ENCODE results near the gene VHLL. TPM values are rescaled to one million over a fixed set of nuclear protein-coding genes. Genes with fewer than 3 reads are reported as not detected.
"Not testable (repeated sequence)": the region's sequence is repeated elsewhere in the genome, so short reads cannot be mapped to it uniquely, and the experiment has no call there.

VHLL gene
- total RNA-seq, result under 1 TPM in 1 of 3 donors, not detected in 2; 0.42 TPM
- not detected for total RNA-seq (2013)

GRCh38 chr1:156298852-156299357 lies at the start of gene VHLL:
TSS of gene VHLL (minus strand) at chr1:156299307. CDS start at chr1:156299189, 118 bp downstream.
- TF ChIP-seq, protein P1, sequence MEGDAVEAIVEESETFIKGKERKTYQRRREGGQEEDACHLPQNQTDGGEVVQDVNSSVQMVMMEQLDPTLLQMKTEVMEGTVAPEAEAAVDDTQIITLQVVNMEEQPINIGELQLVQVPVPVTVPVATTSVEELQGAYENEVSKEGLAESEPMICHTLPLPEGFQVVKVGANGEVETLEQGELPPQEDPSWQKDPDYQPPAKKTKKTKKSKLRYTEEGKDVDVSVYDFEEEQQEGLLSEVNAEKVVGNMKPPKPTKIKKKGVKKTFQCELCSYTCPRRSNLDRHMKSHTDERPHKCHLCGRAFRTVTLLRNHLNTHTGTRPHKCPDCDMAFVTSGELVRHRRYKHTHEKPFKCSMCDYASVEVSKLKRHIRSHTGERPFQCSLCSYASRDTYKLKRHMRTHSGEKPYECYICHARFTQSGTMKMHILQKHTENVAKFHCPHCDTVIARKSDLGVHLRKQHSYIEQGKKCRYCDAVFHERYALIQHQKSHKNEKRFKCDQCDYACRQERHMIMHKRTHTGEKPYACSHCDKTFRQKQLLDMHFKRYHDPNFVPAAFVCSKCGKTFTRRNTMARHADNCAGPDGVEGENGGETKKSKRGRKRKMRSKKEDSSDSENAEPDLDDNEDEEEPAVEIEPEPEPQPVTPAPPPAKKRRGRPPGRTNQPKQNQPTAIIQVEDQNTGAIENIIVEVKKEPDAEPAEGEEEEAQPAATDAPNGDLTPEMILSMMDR (IDR thresholded peaks at IDR 0.05), result no peak
- Mint-ChIP-seq H3K9me3 (no peaks in the 10 kb centered on the region), H3K36me3 (no peaks in the 10 kb centered on the region), H3K27me3 (ENCODE audit: low read depth in 2 of 2) (no peaks in the 10 kb centered on the region), H3K4me1 (peaks cover 6 to 20% of the 10 kb centered on the region in 2 donors), H3K27ac (no peak within 1 kb of the TSS), H3K4me3 (no peak within 1 kb of the TSS)
- intact Hi-C loops (cut with micrococcal nuclease), result no loop called here
- ATAC-seq (no peak), DNase-seq (no peak)
- H3K36me3 ChIP-seq (ENCODE audit: control insufficient read depth, insufficient read depth, low read length), result no peaks in the 10 kb centered on the region
- peaks cover 12% of the 10 kb centered on the region for H3K4me1 ChIP-seq (ENCODE audit: control insufficient read depth, insufficient read depth, low read length)
- H3K4me3 ChIP-seq (ENCODE audit: low read length), result no peak within 1 kb of the TSS
- H3K27ac ChIP-seq (ENCODE audit: low read length), result no peak within 1 kb of the TSS
- no peaks in the 10 kb centered on the region for H3K27me3 ChIP-seq (ENCODE audit: control insufficient read depth, insufficient read depth, low read length)
- 96% methylated on average over 19 of the region's 19 CpGs for WGBS (ENCODE audit: insufficient coverage)
- H3K9me3 ChIP-seq (ENCODE audit: control insufficient read depth, insufficient read depth, low read length), result no peaks in the 10 kb centered on the region

DNA sequence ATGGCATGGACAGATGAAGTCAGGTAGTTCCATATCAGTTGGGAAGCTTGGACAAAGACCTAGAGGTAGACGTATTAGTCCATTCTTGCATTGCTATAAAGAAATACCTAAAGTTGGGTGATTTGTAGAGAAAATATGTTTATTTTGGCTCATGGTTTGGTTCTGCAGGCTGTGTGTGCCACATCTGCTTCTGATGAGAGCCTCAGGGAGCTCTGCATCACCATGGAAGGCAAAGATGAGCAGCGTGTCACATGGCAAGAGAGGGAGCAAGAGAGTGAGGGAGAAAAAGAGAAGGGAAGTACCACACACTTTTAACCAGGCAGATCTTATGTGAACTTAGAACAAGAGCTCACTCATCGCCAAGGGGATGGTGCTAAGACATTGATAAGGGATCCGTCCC lies 48.2 kb upstream of the VHLL start:
- TF ChIP-seq, protein P1 (IDR thresholded peaks at IDR 0.05), result no peak
- H3K9me3 ChIP-seq (ENCODE audit: control insufficient read depth, insufficient read depth, low read length), result no peaks in the 10 kb centered on the region
- H3K36me3 ChIP-seq (ENCODE audit: control insufficient read depth, insufficient read depth, low read length), result no peaks in the 10 kb centered on the region
- Mint-ChIP-seq H3K4me3 (no peak overlapping the region), H3K9me3 (no peaks in the 10 kb centered on the region), H3K27me3 (ENCODE audit: low read depth in 2 of 2) (peaks cover 22 to 26% of the 10 kb centered on the region in 2 donors), H3K4me1 (no peaks in the 10 kb centered on the region), H3K36me3 (no peaks in the 10 kb centered on the region), H3K27ac (no peak overlapping the region)
- DNase-seq (no peak), ATAC-seq (no peak)
- 95% methylated on average over 4 of the region's 4 CpGs for WGBS (ENCODE audit: insufficient coverage)
- H3K27ac ChIP-seq (ENCODE audit: low read length), result no peak overlapping the region
- peaks cover 4% of the 10 kb centered on the region for H3K27me3 ChIP-seq (ENCODE audit: control insufficient read depth, insufficient read depth, low read length)
- no peak overlapping the region for H3K4me3 ChIP-seq (ENCODE audit: low read length)
- H3K4me1 ChIP-seq (ENCODE audit: control insufficient read depth, insufficient read depth, low read length), result no peaks in the 10 kb centered on the region
- intact Hi-C loops (cut with micrococcal nuclease), result no loop called here

DNA sequence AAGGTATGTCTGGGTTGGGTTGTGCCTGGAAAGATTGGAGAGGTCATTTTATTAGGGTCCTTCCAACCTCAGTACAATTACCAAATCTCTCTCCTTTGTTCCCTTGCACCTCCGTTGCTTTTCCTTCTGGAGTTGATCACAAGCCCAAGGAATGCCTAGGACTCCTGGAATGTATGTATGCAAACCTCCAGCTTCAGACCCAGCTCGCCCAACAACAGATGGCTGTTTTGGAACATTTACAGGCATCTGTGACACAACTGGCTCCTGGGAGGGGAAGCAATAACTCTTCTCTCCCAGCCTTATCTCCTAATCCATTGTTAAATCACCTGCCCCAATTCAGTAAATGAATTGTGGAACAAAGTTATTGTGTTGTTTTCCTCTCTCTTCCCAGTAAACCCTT lies 47.5 kb upstream of the VHLL start:
- H3K27me3 ChIP-seq (ENCODE audit: control insufficient read depth, insufficient read depth, low read length), result peaks cover 4% of the 10 kb centered on the region
- H3K9me3 Mint-ChIP-seq, result no peaks in the 10 kb centered on the region
- peaks cover 22 to 26% of the 10 kb centered on the region in 2 donors for H3K27me3 Mint-ChIP-seq (ENCODE audit: low read depth in 2 of 2)
- no peaks in the 10 kb centered on the region for H3K36me3 ChIP-seq (ENCODE audit: control insufficient read depth, insufficient read depth, low read length)
- TF ChIP-seq, protein P1 (IDR thresholded peaks at IDR 0.05), result no peak
- DNase-seq (no peak), ATAC-seq (no peak)
- intact Hi-C loops (cut with micrococcal nuclease), result no loop called here
- no peak overlapping the region for H3K27ac ChIP-seq (ENCODE audit: low read length)
- no peak overlapping the region for H3K27ac Mint-ChIP-seq
- no peak overlapping the region for H3K4me3 ChIP-seq (ENCODE audit: low read length)
- H3K9me3 ChIP-seq (ENCODE audit: control insufficient read depth, insufficient read depth, low read length), result no peaks in the 10 kb centered on the region
- no peak overlapping the region for H3K4me3 Mint-ChIP-seq
- 81% methylated on average over 2 of the region's 2 CpGs for WGBS (ENCODE audit: insufficient coverage)
- H3K36me3 Mint-ChIP-seq, result no peaks in the 10 kb centered on the region
- no peaks in the 10 kb centered on the region for H3K4me1 ChIP-seq (ENCODE audit: control insufficient read depth, insufficient read depth, low read length)
- H3K4me1 Mint-ChIP-seq, result no peaks in the 10 kb centered on the region

DNA sequence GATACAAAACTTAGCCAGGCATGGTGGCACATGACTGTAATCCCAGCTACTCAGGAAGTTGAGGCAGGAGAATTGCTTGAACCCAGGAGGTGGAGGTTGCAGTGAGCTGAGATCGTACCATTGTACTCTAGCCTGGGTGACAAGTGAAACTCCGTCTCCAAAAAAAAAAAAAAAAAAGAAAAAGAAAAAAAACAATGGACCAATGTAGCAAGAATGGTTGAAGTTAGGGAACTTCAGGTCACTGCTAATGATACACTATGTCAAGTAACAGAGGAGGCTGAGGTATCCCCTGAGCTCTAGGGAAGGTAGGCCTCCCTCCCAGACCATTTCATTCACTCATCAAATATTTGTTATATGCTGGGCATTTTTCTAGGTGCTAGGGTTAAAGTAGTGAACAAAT lies 46.9 kb upstream of the VHLL start:
- ATAC-seq; H3K27me3 ChIP-seq (ENCODE audit: control insufficient read depth, insufficient read depth, low read length); H3K9me3 Mint-ChIP-seq; DNase-seq; H3K4me3 ChIP-seq (ENCODE audit: low read length); H3K4me1 Mint-ChIP-seq; H3K9me3 ChIP-seq (ENCODE audit: control insufficient read depth, insufficient read depth, low read length); H3K36me3 Mint-ChIP-seq; H3K4me3 Mint-ChIP-seq; H3K27ac ChIP-seq (ENCODE audit: low read length); H3K36me3 ChIP-seq (ENCODE audit: control insufficient read depth, insufficient read depth, low read length); intact Hi-C loops (cut with micrococcal nuclease); H3K27ac Mint-ChIP-seq; H3K4me1 ChIP-seq (ENCODE audit: control insufficient read depth, insufficient read depth, low read length): not testable (repeated sequence)
- 94% methylated on average over 2 of the region's 2 CpGs for WGBS (ENCODE audit: insufficient coverage)
- peaks cover 18 to 26% of the 10 kb centered on the region in 2 donors for H3K27me3 Mint-ChIP-seq (ENCODE audit: low read depth in 2 of 2)
